Brain microvascular endothelial cell (primary cell): Measurements from ENCODE around the gene SIVA1.

Experiments
- DNase-seq: peaks from one replicate; pipeline ENCODE4 v3.0.0-alpha.2; 2020
- H3K27ac ChIP-seq: fragments of 250-450 bp; sonication (Bioruptor Pico); 2 replicates; pipeline ENCODE4 v1.5.1; 2020; ENCODE audit warnings: mild to moderate bottlenecking, moderate library complexity
- H3K27me3 ChIP-seq: fragments of 250-450 bp; sonication (Bioruptor Pico); replicated peaks from 2 replicates; pipeline ENCODE4 v1.5.1; 2020; ENCODE audit warnings: mild to moderate bottlenecking
- H3K36me3 ChIP-seq: fragments of 250-450 bp; sonication (Bioruptor Pico); replicated peaks from 2 replicates; pipeline ENCODE4 v1.5.1; 2020; ENCODE audit warnings: mild to moderate bottlenecking
- H3K4me3 ChIP-seq: 2 replicates; pipeline ENCODE4 v1.5.1; 2011; ENCODE audit warnings: low read depth, mild to moderate bottlenecking, control low read depth, low read length, moderate library complexity
- in situ Hi-C: cut with HindIII; loops from 2 replicates; pipeline ENCODE4 v1.10.0; 2017; ENCODE audit warnings: low sequenced_read_pairs, low pct_ligation_motif_present
- TF ChIP-seq, protein P1 (sequence below): IDR thresholded peaks from 2 replicates; pipeline ENCODE4 v1.5.1; 2011; ENCODE audit warnings: low read depth, mild to moderate bottlenecking, moderate library complexity, low read length, control low read depth, inconsistent platforms; ENCODE audit errors: missing control alignments

SIVA1 gene

DNA sequence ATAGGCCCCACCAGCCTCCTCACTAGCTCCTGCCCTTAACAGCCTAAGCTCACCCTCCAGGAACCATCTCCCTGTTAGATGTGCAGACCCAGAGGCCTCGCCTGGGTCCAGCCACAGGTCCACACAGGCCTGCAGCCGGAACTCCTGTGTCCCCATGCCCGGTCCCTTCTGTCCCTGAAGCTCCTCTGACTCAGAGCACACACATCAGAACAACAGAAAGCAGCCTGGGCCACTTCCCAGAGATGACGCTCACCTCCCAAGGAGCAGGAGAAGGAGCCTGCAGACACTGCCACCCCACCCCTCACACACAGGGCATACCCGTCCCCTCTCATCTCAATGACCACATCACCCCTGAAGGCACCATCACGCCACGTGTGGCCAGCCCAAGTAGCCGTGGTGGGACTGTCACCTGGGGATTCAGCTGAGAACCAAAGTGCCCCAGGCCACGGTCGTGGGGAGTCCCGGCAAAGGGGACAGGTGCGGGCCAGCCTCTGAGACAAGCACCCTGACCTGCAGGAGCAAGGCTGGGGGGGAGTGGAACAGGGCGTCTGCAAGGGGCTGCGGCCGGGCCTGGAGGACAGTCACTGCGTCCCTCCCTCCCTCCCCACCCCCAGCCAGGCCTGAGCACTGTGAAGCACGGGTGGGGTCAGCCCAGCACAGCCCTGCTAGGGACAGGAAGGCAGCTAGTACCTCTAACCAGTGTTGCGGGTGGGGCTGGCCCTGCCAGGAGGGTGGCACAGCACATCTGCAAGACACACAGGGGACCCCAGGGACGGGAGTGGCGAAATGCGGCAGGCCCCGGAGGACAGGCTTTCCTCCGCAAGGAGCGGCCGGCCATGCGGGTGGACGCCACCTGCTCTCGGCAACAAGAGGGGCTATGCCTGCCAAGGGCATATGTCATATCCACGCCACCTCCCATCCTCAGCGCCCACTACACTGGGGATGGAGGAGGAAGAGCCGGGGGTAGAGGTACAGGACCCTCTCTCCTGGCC, 37.1 kb downstream of the SIVA1 start:
- H3K36me3 ChIP-seq: peaks cover 17% of the 10 kb centered on the region
- DNase-seq: no peak
- in situ Hi-C loops: no loop called here
- no peaks in the 10 kb centered on the region for H3K27me3 ChIP-seq
- H3K27ac ChIP-seq: no peak overlapping the region
- TF ChIP-seq, protein P1, sequence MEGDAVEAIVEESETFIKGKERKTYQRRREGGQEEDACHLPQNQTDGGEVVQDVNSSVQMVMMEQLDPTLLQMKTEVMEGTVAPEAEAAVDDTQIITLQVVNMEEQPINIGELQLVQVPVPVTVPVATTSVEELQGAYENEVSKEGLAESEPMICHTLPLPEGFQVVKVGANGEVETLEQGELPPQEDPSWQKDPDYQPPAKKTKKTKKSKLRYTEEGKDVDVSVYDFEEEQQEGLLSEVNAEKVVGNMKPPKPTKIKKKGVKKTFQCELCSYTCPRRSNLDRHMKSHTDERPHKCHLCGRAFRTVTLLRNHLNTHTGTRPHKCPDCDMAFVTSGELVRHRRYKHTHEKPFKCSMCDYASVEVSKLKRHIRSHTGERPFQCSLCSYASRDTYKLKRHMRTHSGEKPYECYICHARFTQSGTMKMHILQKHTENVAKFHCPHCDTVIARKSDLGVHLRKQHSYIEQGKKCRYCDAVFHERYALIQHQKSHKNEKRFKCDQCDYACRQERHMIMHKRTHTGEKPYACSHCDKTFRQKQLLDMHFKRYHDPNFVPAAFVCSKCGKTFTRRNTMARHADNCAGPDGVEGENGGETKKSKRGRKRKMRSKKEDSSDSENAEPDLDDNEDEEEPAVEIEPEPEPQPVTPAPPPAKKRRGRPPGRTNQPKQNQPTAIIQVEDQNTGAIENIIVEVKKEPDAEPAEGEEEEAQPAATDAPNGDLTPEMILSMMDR: no peak
- no peak overlapping the region for H3K4me3 ChIP-seq

DNA sequence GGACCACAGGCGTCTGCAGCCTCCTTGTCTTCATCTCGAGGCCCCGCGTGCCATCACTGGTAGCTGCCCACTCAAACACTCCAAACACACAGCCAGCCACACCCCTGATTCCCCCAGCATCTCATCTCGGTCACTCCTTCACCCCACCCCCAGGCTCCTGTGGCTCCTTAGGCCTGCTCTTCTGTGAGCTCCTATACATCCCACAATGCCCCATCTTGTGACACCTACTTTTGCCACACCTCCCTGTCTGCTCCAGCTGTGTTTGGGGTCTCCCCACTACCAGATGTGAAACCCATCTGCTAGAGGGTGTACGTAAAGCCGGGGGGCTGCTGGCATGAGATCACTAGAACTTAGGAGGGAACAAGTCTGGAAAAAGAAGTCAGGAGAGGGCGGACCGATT, 38.5 kb downstream of the SIVA1 start:
- in situ Hi-C loops: no loop called here
- DNase-seq: no peak
- no peak overlapping the region for H3K4me3 ChIP-seq
- TF ChIP-seq, protein P1: no peak
- no peaks in the 10 kb centered on the region for H3K27me3 ChIP-seq
- no peak overlapping the region for H3K27ac ChIP-seq
- H3K36me3 ChIP-seq: peaks cover 17% of the 10 kb centered on the region

DNA sequence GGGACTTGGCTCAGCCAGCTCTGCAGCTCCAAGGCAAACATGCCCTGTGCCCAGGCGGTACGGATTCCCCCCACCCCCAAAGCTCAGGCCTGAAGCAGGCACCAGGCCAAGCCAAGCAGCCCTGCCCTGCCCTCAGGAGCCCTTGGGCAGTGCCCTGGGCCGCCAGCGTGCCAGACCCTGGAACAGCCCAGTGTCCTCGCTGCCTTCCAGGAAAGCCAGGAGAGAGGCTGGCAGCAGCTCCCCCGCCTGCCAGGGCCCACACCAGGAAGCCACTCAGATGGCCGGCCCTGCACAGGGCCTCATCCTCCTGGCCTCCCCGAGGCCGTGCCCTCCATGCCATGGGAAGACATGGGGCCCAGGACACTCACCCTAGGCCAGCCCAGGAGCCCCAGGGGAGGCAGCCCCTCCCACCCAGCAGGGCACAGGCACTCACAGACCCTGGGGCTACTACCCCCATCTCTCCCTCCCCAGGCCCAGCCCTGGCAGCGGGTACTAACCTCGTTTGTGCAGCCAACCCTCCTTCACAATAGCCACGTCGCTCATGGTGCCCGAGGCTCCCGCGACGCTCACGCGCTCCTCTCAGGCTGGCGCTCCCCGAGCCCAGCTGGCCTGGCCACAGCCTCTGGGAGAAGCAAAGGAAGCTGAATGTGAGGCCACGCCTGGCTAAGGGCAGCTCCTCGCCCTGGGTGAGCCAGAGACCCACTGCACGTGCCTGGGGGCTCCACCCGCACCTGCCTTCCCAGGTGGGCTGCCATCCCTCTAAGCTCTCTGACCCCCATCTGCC, 39.3 kb downstream of the SIVA1 start:
- in situ Hi-C loops: no loop called here
- H3K27me3 ChIP-seq: no peaks in the 10 kb centered on the region
- no peak overlapping the region for H3K27ac ChIP-seq
- TF ChIP-seq, protein P1: no peak
- peaks cover 17% of the 10 kb centered on the region for H3K36me3 ChIP-seq
- no peak for DNase-seq
- H3K4me3 ChIP-seq: no peak overlapping the region

DNA sequence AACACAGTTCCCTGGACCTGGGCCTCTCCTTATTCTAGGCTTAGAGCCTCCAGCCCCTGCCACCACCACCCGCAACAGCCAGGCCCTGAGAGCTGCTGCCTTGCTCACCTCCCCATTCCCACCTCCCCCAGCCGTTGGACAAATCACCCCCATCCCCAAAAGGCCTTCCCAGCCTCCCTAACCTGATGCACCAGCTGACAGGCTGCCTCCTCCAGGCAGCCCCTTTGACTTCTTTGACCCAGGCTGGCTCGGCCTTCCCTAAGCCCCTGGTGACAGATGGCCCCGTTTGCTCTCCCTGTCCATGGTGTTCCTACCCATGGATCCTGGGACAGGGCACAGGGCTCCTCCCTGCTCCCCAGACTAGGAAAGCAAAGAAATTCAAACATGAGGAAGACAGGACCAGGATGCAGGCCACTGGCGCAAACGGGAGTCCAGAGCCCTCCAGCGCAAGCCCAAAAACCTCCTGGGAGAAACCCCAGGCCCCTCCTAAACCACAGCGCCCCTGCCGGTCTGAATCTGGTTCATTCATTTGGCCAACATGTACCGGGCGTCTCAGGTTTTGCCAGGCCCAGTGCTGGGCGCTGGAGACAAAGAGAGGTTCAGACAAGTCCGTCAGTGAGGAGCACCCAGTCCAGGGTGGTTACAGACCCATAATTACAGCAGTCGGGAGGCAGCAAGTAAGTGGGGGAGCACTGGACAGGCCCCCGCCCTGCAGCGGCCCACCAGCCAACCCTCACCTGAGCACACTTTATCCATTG, 40.2 kb downstream of the SIVA1 start:
- Histone ChIP-seq H3K36me3 (peaks cover 17% of the 10 kb centered on the region), H3K4me3 (no peak overlapping the region)
- in situ Hi-C loops: no loop called here

DNA sequence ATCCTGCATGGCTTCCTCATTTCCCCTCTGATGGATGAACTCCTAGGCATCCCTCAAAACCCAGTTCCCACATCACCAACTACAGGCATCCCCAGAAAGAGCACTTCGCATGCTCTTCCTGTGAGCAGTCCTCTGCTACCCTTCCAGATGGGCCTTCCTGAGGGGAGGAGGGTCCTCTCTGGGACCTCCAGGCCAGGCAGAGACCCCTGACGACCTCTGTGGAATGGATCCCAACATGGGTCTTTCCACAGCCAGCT, 40.7 kb downstream of the SIVA1 start:
- peaks cover 15% of the 10 kb centered on the region for H3K36me3 ChIP-seq
- in situ Hi-C loops: no loop called here
- no peaks in the 10 kb centered on the region for H3K27me3 ChIP-seq
- no peak overlapping the region for H3K27ac ChIP-seq
- peak overlapping the region; percentile 74 for H3K4me3 ChIP-seq
- DNase-seq: no peak
- TF ChIP-seq, protein P1: no peak

More for the DNA sequence above, 40.2 kb downstream of the SIVA1 start:
- no peak for DNase-seq
- Histone ChIP-seq H3K27me3 (no peaks in the 10 kb centered on the region), H3K27ac (no peak overlapping the region)
- TF ChIP-seq, protein P1: peak; percentile 11
